LHCN-M2 (cell line): ENCODE data around the gene PRKN. TPM values are rescaled to one million over a fixed set of nuclear protein-coding genes. Genes with fewer than 3 reads are reported as not detected.
A peak's percentile ranks its signal among the peaks of the same experiment; 100 is the strongest.

Source experiments
- DNase-seq: peaks from one replicate; pipeline ENCODE4 v3.0.0-alpha.2; 2012; ENCODE audit warnings: low read depth
- total RNA-seq: library from RNA; depleted of rRNA; stranded (reverse); fragments of >200 nt; gene quantifications from 2 replicates; pipeline ENCODE4 v1.2.3, GENCODE V29; 2014

Gene PRKN
- total RNA-seq, 1 experiment from 2014 or later = 2.4 TPM

GRCh38 chr6:162711376-162711775, 16.2 kb downstream of the PRKN start:
- no peak for DNase-seq

- no peak for DNase-seq
These were observed 16.6 kb downstream of the PRKN start for GRCh38 chr6:162710936-162711335.

GRCh38 chr6:162710419-162710818, 17.1 kb downstream of the PRKN start:
- DNase-seq = peak; percentile 10

- DNase-seq = no peak
These were observed 18.1 kb downstream of the PRKN start for GRCh38 chr6:162709431-162709830.

GRCh38 chr6:162708971-162709370, 18.6 kb downstream of the PRKN start:
- DNase-seq = no peak

- DNase-seq = no peak
These were observed 21.3 kb downstream of the PRKN start for GRCh38 chr6:162706232-162706631.

GRCh38 chr6:162705736-162706135, 21.8 kb downstream of the PRKN start:
- no peak for DNase-seq

GRCh38 chr6:162704001-162704400, 23.6 kb downstream of the PRKN start:
- DNase-seq = no peak

- DNase-seq = no peak
These were observed 25.1 kb downstream of the PRKN start for GRCh38 chr6:162702446-162702845.

GRCh38 chr6:162701551-162701950, 26.0 kb downstream of the PRKN start:
- no peak for DNase-seq

GRCh38 chr6:162700966-162701365, 26.6 kb downstream of the PRKN start:
- no peak for DNase-seq

- no peak for DNase-seq
These were observed 27.6 kb downstream of the PRKN start for GRCh38 chr6:162699961-162700360.

- DNase-seq = no peak
These were observed 29.1 kb downstream of the PRKN start for GRCh38 chr6:162698440-162698839.

- no peak for DNase-seq
These were observed 29.6 kb downstream of the PRKN start for GRCh38 chr6:162697872-162698403.

GRCh38 chr6:162690158-162690557, 37.4 kb downstream of the PRKN start:
- DNase-seq = no peak

GRCh38 chr6:162688751-162689345, 38.7 kb downstream of the PRKN start:
- no peak for DNase-seq

GRCh38 chr6:162685586-162685985, 42.0 kb downstream of the PRKN start:
- DNase-seq = no peak

- peak; percentile 23 for DNase-seq
These were observed 42.6 kb downstream of the PRKN start for GRCh38 chr6:162684961-162685360.

GRCh38 chr6:162684052-162684451, 43.5 kb downstream of the PRKN start:
- no peak for DNase-seq

- no peak for DNase-seq
These were observed 44.4 kb downstream of the PRKN start for GRCh38 chr6:162683135-162683534.

GRCh38 chr6:162681447-162681846, 46.1 kb downstream of the PRKN start:
- no peak for DNase-seq

GRCh38 chr6:162680871-162681270, 46.7 kb downstream of the PRKN start:
- DNase-seq = no peak

- DNase-seq = no peak
These were observed 47.2 kb downstream of the PRKN start for GRCh38 chr6:162680367-162680766.

- DNase-seq = no peak
These were observed 47.9 kb downstream of the PRKN start for GRCh38 chr6:162679681-162680080.
